OCI-LY7 (cell line): ENCODE results near the gene MANSC1. TPM values are rescaled to one million over a fixed set of nuclear protein-coding genes. Genes with fewer than 3 reads are reported as not detected.

Source experiments
- BruUV-seq: library from RNA; stranded (reverse); fragments of 400-500 nt; replicated peaks from 2 replicates; lab custom pipeline; 2021; lab: Mats Ljungman, UMichigan
- CTCF ChIA-PET: fragments of 300-600 bp; sonication (Branson Sonifier 250); formaldehyde crosslinking; loops from one replicate; lab custom pipeline; 2022; ENCODE audit warnings: antibody characterized with exemption; ENCODE audit not compliant: unreplicated experiment; lab: Charles Lee
- POLR2A ChIA-PET: fragments of 300-600 bp; sonication (Branson Sonifier 250); formaldehyde crosslinking; loops from one replicate; lab custom pipeline; 2022; ENCODE audit warnings: antibody characterized with exemption; lab: Charles Lee
- DNase-seq: peaks from one replicate; pipeline ENCODE4 v3.0.0-alpha.2; 2015; ENCODE audit warnings: low spot score
- H2AFZ ChIP-seq: fragments of 200-600 bp; sonication (generic), shearing (Covaris generic); 2 replicates; pipeline ENCODE4 v1.6.1; 2014; ENCODE audit warnings: mild to moderate bottlenecking, antibody characterized with exemption, low read length, moderate library complexity
- H3K27ac ChIP-seq: fragments of 200-600 bp; sonication (generic); 2 replicates; pipeline ENCODE4 v1.5.1; 2014; ENCODE audit warnings: mixed run types, low read depth, mild to moderate bottlenecking, moderate library complexity, low read length, inconsistent platforms; ENCODE audit not compliant: poor library complexity, severe bottlenecking
- H3K36me3 ChIP-seq: fragments of 200-600 bp; sonication (generic); 2 replicates; pipeline ENCODE4 v1.6.1; 2014; ENCODE audit warnings: mild to moderate bottlenecking, antibody characterized with exemption, low read length, moderate library complexity, mixed read lengths; ENCODE audit not compliant: insufficient read depth
- H3K4me1 ChIP-seq: fragments of 200-600 bp; sonication (generic); 2 replicates; pipeline ENCODE4 v1.5.1; 2014; ENCODE audit warnings: mild to moderate bottlenecking, low read length; ENCODE audit not compliant: insufficient read depth, poor library complexity, severe bottlenecking
- H3K4me2 ChIP-seq: fragments of 200-600 bp; sonication (generic); 2 replicates; pipeline ENCODE4 v1.6.1; 2014; ENCODE audit warnings: mild to moderate bottlenecking, low read length
- H3K4me3 ChIP-seq: fragments of 200-600 bp; sonication (generic); 2 replicates; pipeline ENCODE4 v1.5.1; 2014; ENCODE audit warnings: mild to moderate bottlenecking, low read depth, low read length; ENCODE audit not compliant: poor library complexity, severe bottlenecking
- H3K79me2 ChIP-seq: fragments of 200-600 bp; sonication (generic); 2 replicates; pipeline ENCODE4 v1.6.1; 2016; ENCODE audit warnings: low read depth, mild to moderate bottlenecking, low read length, moderate library complexity, mixed read lengths; ENCODE audit not compliant: insufficient read depth
- H3K9me2 ChIP-seq: fragments of 200-600 bp; sonication (generic); 2 replicates; pipeline ENCODE4 v1.6.1; 2016; ENCODE audit warnings: mild to moderate bottlenecking, low read length, mixed read lengths; ENCODE audit not compliant: insufficient read depth
- H3K9me3 ChIP-seq: fragments of 200-600 bp; sonication (generic); 2 replicates; pipeline ENCODE4 v1.6.1; 2014; ENCODE audit warnings: mild to moderate bottlenecking, mixed run types, low read length, mixed read lengths
- H4K20me1 ChIP-seq: fragments of 200-600 bp; sonication (generic); 2 replicates; pipeline ENCODE4 v1.6.1; 2014; ENCODE audit warnings: mild to moderate bottlenecking, antibody characterized with exemption, low read length, moderate library complexity, mixed read lengths; ENCODE audit not compliant: insufficient read depth
- EZH2phosphoT487 ChIP-seq: fragments of 200-600 bp; sonication (generic); IDR thresholded peaks from 2 replicates; pipeline ENCODE4 v1.6.1; 2018; ENCODE audit warnings: low read depth, borderline replicate concordance, mild to moderate bottlenecking, mixed run types, antibody characterized with exemption, low read length, moderate library complexity, mixed read lengths
- intact Hi-C: fragments of 100-400 bp; cut with micrococcal nuclease; formaldehyde crosslinking; loops from one replicate; pipeline ENCODE4 v1.10.0; 2022; ENCODE audit not compliant: unreplicated experiment
- total RNA-seq, 2 experiments: library from RNA; depleted of rRNA in 1 of 2; stranded (reverse); fragments of >200 nt in 1 of 2; shearing (Covaris generic) in 1 of 2; gene quantifications; 2 replicates each; pipeline ENCODE4 v1.2.3, GENCODE V29; 2014 to 2022
- TF ChIP-seq, protein P1 (sequence below): fragments of 200-600 bp; sonication (generic); conservative IDR thresholded peaks from 2 replicates; pipeline ENCODE4 v1.5.1; 2014; ENCODE audit warnings: mild to moderate bottlenecking, antibody characterized with exemption, low read length, moderate library complexity, mixed read lengths

The MANSC1 gene
- total RNA-seq, 2 experiments from 2014 or later, result not detected

- ChIA-PET POLR2A (no interaction called here), CTCF (no interaction called here)
- Histone ChIP-seq H3K9me3 (no peaks in the 10 kb centered on the region), H3K36me3 (no peaks in the 10 kb centered on the region), H3K9me2 (no peaks in the 10 kb centered on the region), H4K20me1 (no peaks in the 10 kb centered on the region), H3K79me2 (no peaks in the 10 kb centered on the region), H2AFZ (no peak overlapping the region), H3K4me3 (no peak overlapping the region), H3K27ac (no peak overlapping the region), H3K4me2 (no peak overlapping the region), H3K4me1 (no peaks in the 10 kb centered on the region)
- BruUV-seq, result no TSS peak
- intact Hi-C loops, result no loop called here
- TF ChIP-seq, protein P1, sequence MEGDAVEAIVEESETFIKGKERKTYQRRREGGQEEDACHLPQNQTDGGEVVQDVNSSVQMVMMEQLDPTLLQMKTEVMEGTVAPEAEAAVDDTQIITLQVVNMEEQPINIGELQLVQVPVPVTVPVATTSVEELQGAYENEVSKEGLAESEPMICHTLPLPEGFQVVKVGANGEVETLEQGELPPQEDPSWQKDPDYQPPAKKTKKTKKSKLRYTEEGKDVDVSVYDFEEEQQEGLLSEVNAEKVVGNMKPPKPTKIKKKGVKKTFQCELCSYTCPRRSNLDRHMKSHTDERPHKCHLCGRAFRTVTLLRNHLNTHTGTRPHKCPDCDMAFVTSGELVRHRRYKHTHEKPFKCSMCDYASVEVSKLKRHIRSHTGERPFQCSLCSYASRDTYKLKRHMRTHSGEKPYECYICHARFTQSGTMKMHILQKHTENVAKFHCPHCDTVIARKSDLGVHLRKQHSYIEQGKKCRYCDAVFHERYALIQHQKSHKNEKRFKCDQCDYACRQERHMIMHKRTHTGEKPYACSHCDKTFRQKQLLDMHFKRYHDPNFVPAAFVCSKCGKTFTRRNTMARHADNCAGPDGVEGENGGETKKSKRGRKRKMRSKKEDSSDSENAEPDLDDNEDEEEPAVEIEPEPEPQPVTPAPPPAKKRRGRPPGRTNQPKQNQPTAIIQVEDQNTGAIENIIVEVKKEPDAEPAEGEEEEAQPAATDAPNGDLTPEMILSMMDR, result no peak
- no peak for TF ChIP-seq EZH2phosphoT487
- no peak for DNase-seq
These were observed 63.6 kb downstream of the MANSC1 start for GRCh38 chr12:12286441-12286840.

- intact Hi-C loops, result no loop called here
- DNase-seq, result no peak
- Histone ChIP-seq H3K9me2 (no peaks in the 10 kb centered on the region), H3K27ac (no peak overlapping the region), H3K79me2 (no peaks in the 10 kb centered on the region), H3K4me2 (no peak overlapping the region), H3K4me3 (no peak overlapping the region), H3K9me3 (no peaks in the 10 kb centered on the region), H3K36me3 (no peaks in the 10 kb centered on the region), H2AFZ (no peak overlapping the region), H3K4me1 (no peaks in the 10 kb centered on the region), H4K20me1 (no peaks in the 10 kb centered on the region)
- no peak for TF ChIP-seq EZH2phosphoT487
- TF ChIP-seq, protein P1, result no peak
- ChIA-PET CTCF (no interaction called here), POLR2A (interaction anchor here (0.7 kb wide), 1 partner anchor 637 kb away, joined by 3 read pairs; no protein-coding TSS in a partner anchor)
- BruUV-seq, result no TSS peak
These were observed 67.1 kb downstream of the MANSC1 start for GRCh38 chr12:12282761-12283425.

DNA sequence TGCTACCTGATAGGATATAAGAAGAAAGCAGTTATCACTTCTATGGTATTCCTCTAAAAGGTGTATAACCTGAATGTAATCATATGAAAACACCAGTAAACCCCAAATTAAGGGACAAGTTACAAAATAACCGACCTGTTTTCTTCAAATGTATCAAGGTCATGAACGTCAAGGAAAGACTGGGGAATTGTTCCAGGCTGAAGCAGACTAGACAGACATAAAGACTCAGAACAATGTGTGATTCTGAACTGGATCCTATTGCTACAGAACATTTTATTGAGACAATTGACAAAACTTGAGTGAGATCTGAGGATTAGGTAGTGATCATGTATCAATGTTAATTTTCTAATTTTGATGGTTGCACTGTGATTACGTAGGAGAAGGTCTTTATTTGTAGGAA, 67.8 kb downstream of the MANSC1 start:
- Histone ChIP-seq H3K4me1 (no peaks in the 10 kb centered on the region), H4K20me1 (no peaks in the 10 kb centered on the region), H3K9me2 (no peaks in the 10 kb centered on the region), H3K79me2 (no peaks in the 10 kb centered on the region), H3K9me3 (no peaks in the 10 kb centered on the region), H2AFZ (no peak overlapping the region), H3K27ac (no peak overlapping the region), H3K4me3 (no peak overlapping the region), H3K4me2 (no peak overlapping the region), H3K36me3 (no peaks in the 10 kb centered on the region)
- TF ChIP-seq EZH2phosphoT487, result no peak
- TF ChIP-seq, protein P1, result no peak
- ChIA-PET CTCF (no interaction called here), POLR2A (interaction anchor here (0.7 kb wide), 1 partner anchor 637 kb away, joined by 3 read pairs; no protein-coding TSS in a partner anchor)
- intact Hi-C loops, result no loop called here
- BruUV-seq, result no TSS peak
- DNase-seq, result no peak
